GM12874 (cell line): ENCODE measurements around the gene CARD14.

ENCODE experiments used
- CTCF ChIP-seq: IDR thresholded peaks from 2 replicates; pipeline ENCODE4 v1.5.1; 2011; ENCODE audit warnings: low read depth, mild to moderate bottlenecking, control low read depth, low read length, moderate library complexity; ENCODE audit not compliant: insufficient read depth

Gene CARD14

GRCh38 chr17:80142929-80143328 lies 26.9 kb upstream of the CARD14 start:
- TF ChIP-seq CTCF: no peak

GRCh38 chr17:80145076-80146075 lies 24.5 kb upstream of the CARD14 start:
- TF ChIP-seq CTCF: no peak

- TF ChIP-seq CTCF: no peak
Observed at GRCh38 chr17:80146121-80147034, 23.5 kb upstream of the CARD14 start.

GRCh38 chr17:80147035-80147822 lies 22.6 kb upstream of the CARD14 start, which contains the start of gene EIF4A3:
TSS of gene EIF4A3 (minus strand) at chr17:80147128. CDS start at chr17:80146961, 167 bp downstream.
- TF ChIP-seq CTCF: no peak

GRCh38 chr17:80151333-80151732 lies 18.5 kb upstream of the CARD14 start:
- no peak for TF ChIP-seq CTCF

- no peak for TF ChIP-seq CTCF
Observed at GRCh38 chr17:80152081-80152702, 17.6 kb upstream of the CARD14 start.
